ENCODE data around the gene PDZK1IP1. TPM values are rescaled to one million over a fixed set of nuclear protein-coding genes. Genes with fewer than 3 reads are reported as not detected.

Gene PDZK1IP1
- total and polyA plus RNA-seq, 2 donors (not counting 1 experiment from before 2014, with no cell fraction given): 0.21 TPM; not detected in 1

- Mint-ChIP-seq H3K27me3 (peaks cover 10% of the 10 kb centered on the region), H3K9me3 (ENCODE audit: insufficient read depth) (no peaks in the 10 kb centered on the region), H3K4me1 (no peaks in the 10 kb centered on the region), H3K4me3 (no peak overlapping the region), H3K27ac (no peak overlapping the region)
- no peaks in the 10 kb centered on the region for H3K27me3 ChIP-seq (replicated peaks in 1 of 4; ENCODE audit: control extremely low read depth in 1 of 4, control insufficient read depth in 3 of 4, insufficient read depth in 4 of 4, low read length in 3 of 4)
- ChIA-PET POLR2A (no interaction called here), CTCF (interaction anchor here (0.6 to 5.7 kb wide), 23 partner anchors 8 to 536 kb away, joined by 3 to 37 read pairs (median 5); partner anchors contain the start of gene FOXD2)
- H3K27ac ChIP-seq (ENCODE audit: low read length in 2 of 2): no peak overlapping the region
- DNase-seq: peak; percentile 74
- no peaks in the 10 kb centered on the region for H3K4me1 ChIP-seq (ENCODE audit: control insufficient read depth in 2 of 2, insufficient read depth in 2 of 2, low read length in 2 of 2)
- 16% methylated on average over 7 of the region's 10 CpGs for WGBS (ENCODE audit: insufficient coverage)
- no peaks in the 10 kb centered on the region for H3K36me3 ChIP-seq (replicated peaks in 1 of 2; ENCODE audit: control extremely low read depth in 1 of 2, control insufficient read depth in 1 of 2, extremely low read depth in 1 of 2, insufficient read depth in 2 of 2, low read length in 1 of 2)
- no peak overlapping the region for H2AFZ ChIP-seq (ENCODE audit: insufficient read depth, low read depth, low read length, poor library complexity, severe bottlenecking)
- H4K20me1 ChIP-seq (ENCODE audit: control insufficient read depth, insufficient read depth, low read length, poor library complexity, severe bottlenecking): no peaks in the 10 kb centered on the region
- H3K4me2 ChIP-seq (replicated peaks; ENCODE audit: low read depth, low read length, poor library complexity, severe bottlenecking): no peak overlapping the region
- no peak overlapping the region for H3K4me3 ChIP-seq (ENCODE audit: control extremely low read depth in 1 of 5, extremely low read depth in 1 of 5, insufficient read depth in 1 of 5, low read depth in 2 of 5, low read length in 4 of 5)
- TF ChIP-seq CTCF (IDR thresholded peaks at IDR 0.05) (peak; percentile 97), EZH2 (IDR thresholded peaks at IDR 0.05; ENCODE audit: borderline replicate concordance, insufficient read depth, low read depth, low read length, poor library complexity, severe bottlenecking) (no peak)
- no peak overlapping the region for H3K9ac ChIP-seq (ENCODE audit: low read length)
- intact Hi-C loops (cut with micrococcal nuclease): loop anchor here (1.0 to 5.0 kb wide), 2 partner anchors 70 to 534 kb away; no protein-coding TSS in a partner anchor
- ATAC-seq (ENCODE audit: low read depth): peak; percentile 66
- no peaks in the 10 kb centered on the region for H3K79me2 ChIP-seq (ENCODE audit: control insufficient read depth, insufficient read depth, low read length)
- no peaks in the 10 kb centered on the region for H3K9me3 ChIP-seq (ENCODE audit: control extremely low read depth in 1 of 3, control insufficient read depth in 2 of 3, insufficient read depth in 1 of 3, low read length in 2 of 3)
Observed at GRCh38 chr1:47192458-47193384, 2.9 kb upstream of the PDZK1IP1 start.
